Gastroesophageal sphincter (tissue), 4 donors: ENCODE data around the gene CA9. TPM values are rescaled to one million over a fixed set of nuclear protein-coding genes. Genes with fewer than 3 reads are reported as not detected.
A peak's percentile ranks its signal among the peaks of the same experiment; 100 is the strongest.

Experiments
- ATAC-seq: fragments of 150-250 bp; one replicate; pipeline ENCODE4 v1.9.1; 2016; ENCODE audit warnings: mild to moderate bottlenecking, moderate library complexity
- H3K27ac ChIP-seq, 4 donors: fragments of 200-600 bp; sonication (generic) in 3 of 4; 1 replicate in 3 of 4; 2 replicates in 1 of 4; pipeline ENCODE4 v1.5.1; 2016 to 2019
- H3K27me3 ChIP-seq: fragments of 200-600 bp; sonication (generic); one replicate; pipeline ENCODE4 v1.5.1; 2019
- H3K36me3 ChIP-seq, 2 donors: fragments of 200-600 bp; sonication (generic); one replicate each; pipeline ENCODE4 v1.5.1; 2019; ENCODE audit warnings: control low read depth in 1 of 2
- H3K4me1 ChIP-seq, 3 donors: fragments of 200-600 bp; sonication (generic); 1 replicate in 2 of 3; 2 replicates in 1 of 3; pipeline ENCODE4 v1.5.1; 2016 to 2019; ENCODE audit warnings: control low read depth in 2 of 3
- H3K4me3 ChIP-seq, 2 donors: fragments of 200-600 bp; sonication (generic); one replicate each; pipeline ENCODE4 v1.5.1; 2019; ENCODE audit warnings: mild to moderate bottlenecking in 1 of 2, moderate library complexity in 1 of 2
- H3K9me3 ChIP-seq, 3 donors: fragments of 200-600 bp; sonication (generic); one replicate each; pipeline ENCODE4 v1.5.1; 2017 to 2019; ENCODE audit warnings: control low read depth in 2 of 3
- CTCF ChIP-seq, 4 experiments: fragments of 200-600 bp in 2 of 4; fragments of 450-650 bp in 2 of 4; sonication (generic) in 1 of 4; IDR thresholded peaks; one replicate each; pipeline ENCODE4 v1.5.1; 2017 to 2019; ENCODE audit warnings: antibody characterized with exemption in 4 of 4, mild to moderate bottlenecking in 2 of 4, moderate library complexity in 2 of 4
- EP300 ChIP-seq: sonication (generic); formaldehyde crosslinking; IDR thresholded peaks from one replicate; pipeline ENCODE4 v1.6.1; 2017; ENCODE audit warnings: antibody characterized with exemption, mild to moderate bottlenecking
- POLR2A ChIP-seq, 2 donors: fragments of 450-650 bp; IDR thresholded peaks; one replicate each; pipeline ENCODE4 v1.6.1; 2017; ENCODE audit warnings: antibody characterized with exemption in 2 of 2, mild to moderate bottlenecking in 2 of 2, moderate library complexity in 1 of 2
- POLR2AphosphoS5 ChIP-seq: sonication (generic); formaldehyde crosslinking; IDR thresholded peaks from one replicate; pipeline ENCODE4 v1.6.1; 2017; ENCODE audit warnings: antibody characterized with exemption
- WGBS, 2 donors: methylation state at CpG; one replicate each; pipeline ENCODE4 v1.1.5; 2018; ENCODE audit warnings: low coverage in 1 of 2; 5-methylcytosine and 5-hydroxymethylcytosine counted together
- total RNA-seq, 4 donors: library from RNA; depleted of rRNA; stranded (reverse); fragments of >200 nt; gene quantifications; one replicate each; pipeline ENCODE4 v1.1.0, GENCODE V29; 2016

The CA9 gene
- total RNA-seq, 4 donors from 2014 or later: 3.9 TPM; not detected in 3

GRCh38 chr9:35723426-35723825 lies 49.7 kb downstream of the CA9 start:
- H3K4me3 ChIP-seq: no peak overlapping the region
- TF ChIP-seq POLR2A (IDR thresholded peaks at IDR 0.05) (no peak), POLR2AphosphoS5 (no peak)
- peak overlapping the region in 3 of 4 donors; percentile 69 to 98 (median 97) for H3K27ac ChIP-seq
- no peaks in the 10 kb centered on the region for H3K9me3 ChIP-seq
- WGBS, 2 donors: 74 to 81% methylated on average over 2 of the region's 2 CpGs
- H3K4me1 ChIP-seq: peaks cover 3 to 56% (median 6%) of the 10 kb centered on the region in 3 donors
- H3K36me3 ChIP-seq: peaks cover 26 to 77% of the 10 kb centered on the region in 2 donors
- H3K27me3 ChIP-seq: no peaks in the 10 kb centered on the region
- ATAC-seq: no peak

GRCh38 chr9:35723908-35724307 lies 50.2 kb downstream of the CA9 start:
- TF ChIP-seq POLR2A (IDR thresholded peaks at IDR 0.05) (no peak), CTCF (IDR thresholded peaks at IDR 0.05) (no peak), POLR2AphosphoS5 (no peak), EP300 (no peak)
- Histone ChIP-seq H3K36me3 (peaks cover 26 to 72% of the 10 kb centered on the region in 2 donors), H3K4me3 (no peak overlapping the region), H3K4me1 (peaks cover 3 to 60% (median 10%) of the 10 kb centered on the region in 3 donors), H3K27me3 (no peaks in the 10 kb centered on the region), H3K27ac (peak overlapping the region in 3 of 4 donors; percentile 69 to 98 (median 97)), H3K9me3 (no peaks in the 10 kb centered on the region)
- 70 to 81% methylated on average over 2 to 6 of the region's 8 CpGs for WGBS, 2 donors
- ATAC-seq: no peak

- TF ChIP-seq CTCF (IDR thresholded peaks at IDR 0.05) (no peak), POLR2A (IDR thresholded peaks at IDR 0.05) (no peak), POLR2AphosphoS5 (no peak), EP300 (no peak)
- no peaks in the 10 kb centered on the region for H3K9me3 ChIP-seq
- H3K36me3 ChIP-seq: peaks cover 23 to 58% of the 10 kb centered on the region in 2 donors
- ATAC-seq: no peak
- H3K27me3 ChIP-seq: no peaks in the 10 kb centered on the region
- peak overlapping the region; percentile 25 to 100 (median 98) for H3K27ac ChIP-seq
- H3K4me3 ChIP-seq: no peak overlapping the region
- WGBS, 2 donors: 82% methylated on average over 11 of the region's 11 CpGs; no CpG with 5 or more reads in 1 of the 2 donors
- peaks cover 3 to 75% (median 22%) of the 10 kb centered on the region in 3 donors for H3K4me1 ChIP-seq
These were observed 51.6 kb downstream of the CA9 start for GRCh38 chr9:35725362-35725761.

- no peaks in the 10 kb centered on the region for H3K27me3 ChIP-seq
- H3K9me3 ChIP-seq: no peaks in the 10 kb centered on the region
- WGBS, 2 donors: 25 to 28% methylated on average over 1 to 2 of the region's 3 CpGs
- H3K27ac ChIP-seq: peak overlapping the region; percentile 97 to 100 (median 98)
- peaks cover 3 to 84% (median 22%) of the 10 kb centered on the region in 3 donors for H3K4me1 ChIP-seq
- peak overlapping the region; percentile 79 to 85 for H3K4me3 ChIP-seq
- ATAC-seq: peak; percentile 60
- peak; percentile 28 to 40 for TF ChIP-seq POLR2A (IDR thresholded peaks at IDR 0.05)
- peak in 2 of 4 experiments; percentile 17 to 54 for TF ChIP-seq CTCF (IDR thresholded peaks at IDR 0.05)
- peak; percentile 81 for TF ChIP-seq POLR2AphosphoS5
- no peak for TF ChIP-seq EP300
- peaks cover 9 to 42% of the 10 kb centered on the region in 2 donors for H3K36me3 ChIP-seq
These were observed 53.2 kb downstream of the CA9 start for GRCh38 chr9:35726931-35727330.

- Histone ChIP-seq H3K4me3 (peak overlapping the region; percentile 79 to 85), H3K27ac (peak overlapping the region; percentile 97 to 100 (median 98)), H3K4me1 (peaks cover 3 to 77% (median 22%) of the 10 kb centered on the region in 3 donors), H3K9me3 (no peaks in the 10 kb centered on the region), H3K36me3 (peaks cover 6 to 35% of the 10 kb centered on the region in 2 donors), H3K27me3 (no peaks in the 10 kb centered on the region)
- WGBS, 2 donors: 0 to 10% methylated on average over 1 to 5 of the region's 5 CpGs
- no peak for ATAC-seq
- TF ChIP-seq POLR2A (IDR thresholded peaks at IDR 0.05) (peak; percentile 14 to 26), CTCF (IDR thresholded peaks at IDR 0.05) (no peak)
These were observed 53.9 kb downstream of the CA9 start for GRCh38 chr9:35727676-35728040.
